H1 (cell line): ENCODE data around the gene TNFRSF6B. TPM values are rescaled to one million over a fixed set of nuclear protein-coding genes. Genes with fewer than 3 reads are reported as not detected.

Experiments
- CTCF ChIA-PET: fragments of 300-600 bp; sonication (Branson Sonifier 250); formaldehyde crosslinking; loops from one replicate; lab custom pipeline; 2021; ENCODE audit not compliant: partially characterized antibody; lab: Charles Lee
- POLR2A ChIA-PET: fragments of 300-600 bp; sonication (Branson Sonifier 250); formaldehyde crosslinking; loops from one replicate; lab custom pipeline; 2021; ENCODE audit warnings: inconsistent platforms; ENCODE audit not compliant: partially characterized antibody; lab: Charles Lee
- DNase-seq, 2 experiments: peaks; one replicate each; pipeline versions ENCODE4 v3.0.0 to v3.0.0-alpha.2; 2010 to 2022; ENCODE audit warnings: low spot score in 2 of 2, low read depth in 1 of 2, mixed read lengths in 1 of 2
- FAIRE-seq: peaks from 2 replicates; lab custom pipeline; 2011; peaks lifted over from hg19 to GRCh38; lab: Jason Lieb, UNC
- H2AFZ ChIP-seq: 2 replicates; pipeline ENCODE4 v1.8.1; 2012; ENCODE audit warnings: low read length, inconsistent platforms
- H2AK5ac ChIP-seq: 2 replicates; pipeline ENCODE4 v1.6.1; 2013; ENCODE audit warnings: low read depth, low read length
- H2BK120ac ChIP-seq: replicated peaks from 2 replicates; pipeline ENCODE3; 2013; ENCODE audit warnings: low read depth, low read length, inconsistent platforms
- H2BK12ac ChIP-seq: 2 replicates; pipeline ENCODE4 v1.6.1; 2013; ENCODE audit warnings: low read depth, low read length
- H2BK15ac ChIP-seq: 2 replicates; pipeline ENCODE4 v1.6.1; 2013; ENCODE audit warnings: low read length
- H2BK20ac ChIP-seq: 2 replicates; pipeline ENCODE4 v1.6.1; 2013; ENCODE audit warnings: low read length
- H2BK5ac ChIP-seq: 2 replicates; pipeline ENCODE4 v1.6.1; 2013; ENCODE audit warnings: low read depth, low read length
- H3K14ac ChIP-seq: 2 replicates; pipeline ENCODE4 v1.6.1; 2013; ENCODE audit warnings: inconsistent platforms; ENCODE audit not compliant: insufficient read length
- H3K18ac ChIP-seq: 2 replicates; pipeline ENCODE4 v1.6.1; 2013; ENCODE audit warnings: low read length; ENCODE audit errors: extremely low read depth
- H3K23ac ChIP-seq: 2 replicates; pipeline ENCODE4 v1.6.1; 2013; ENCODE audit warnings: inconsistent platforms; ENCODE audit not compliant: insufficient read length
- H3K23me2 ChIP-seq: 2 replicates; pipeline ENCODE4 v1.6.1; 2013; ENCODE audit warnings: low read depth, low read length
- H3K27ac ChIP-seq: 2 replicates; pipeline ENCODE4 v1.6.1; 2011; ENCODE audit warnings: low read depth, low read length, inconsistent platforms
- H3K27me3 ChIP-seq, 4 experiments: replicated peaks in 1 of 4; 1 replicate in 1 of 4; 2 replicates in 3 of 4; pipeline versions ENCODE4 v1.6.1 to v1.8.1; 2011 to 2013; ENCODE audit warnings: low read length in 3 of 4, mild to moderate bottlenecking in 3 of 4, inconsistent platforms in 2 of 4, mixed read lengths in 2 of 4, moderate library complexity in 1 of 4; ENCODE audit not compliant: control insufficient read depth in 3 of 4, insufficient read depth in 3 of 4; ENCODE audit errors: extremely low read depth in 1 of 4
- H3K36me3 ChIP-seq, 4 experiments: 2 replicates each; pipeline versions ENCODE4 v1.6.1 to v1.8.1; 2011 to 2013; ENCODE audit warnings: mild to moderate bottlenecking in 4 of 4, low read length in 3 of 4, moderate library complexity in 2 of 4, control low read depth in 1 of 4, inconsistent platforms in 1 of 4; ENCODE audit not compliant: insufficient read depth in 4 of 4, control insufficient read depth in 2 of 4
- H3K4ac ChIP-seq: replicated peaks from 2 replicates; pipeline ENCODE3; 2013; ENCODE audit warnings: low read length, low read depth, mixed read lengths, inconsistent platforms; ENCODE audit not compliant: insufficient read length
- H3K4me1 ChIP-seq, 4 experiments: replicated peaks in 1 of 4; 1 replicate in 1 of 4; 2 replicates in 3 of 4; pipeline versions ENCODE4 v1.6.1 to v1.8.1; 2011 to 2013; ENCODE audit warnings: low read length in 3 of 4, inconsistent platforms in 2 of 4, mixed read lengths in 1 of 4; ENCODE audit not compliant: insufficient read depth in 4 of 4, control insufficient read depth in 3 of 4
- H3K4me2 ChIP-seq, 2 experiments: 2 replicates each; pipeline versions ENCODE4 v1.6.1 to v1.8.1; 2011 to 2013; ENCODE audit warnings: low read depth in 2 of 2, low read length in 2 of 2, control low read depth in 1 of 2, inconsistent platforms in 1 of 2, mild to moderate bottlenecking in 1 of 2; ENCODE audit not compliant: insufficient read depth in 1 of 2
- H3K4me3 ChIP-seq, 4 experiments: fragments of 200-600, 300-600 bp in 1 of 4; sonication (generic), shearing (Covaris generic), sonication (Bioruptor Twin) in 1 of 4; 2 replicates each; pipeline versions ENCODE4 v1.5.1 to v1.8.1; 2011 to 2016; ENCODE audit warnings: low read length in 4 of 4, low read depth in 3 of 4, control low read depth in 2 of 4, inconsistent platforms in 2 of 4, mild to moderate bottlenecking in 2 of 4, mixed read lengths in 1 of 4, moderate library complexity in 1 of 4; ENCODE audit not compliant: insufficient read depth in 2 of 4; ENCODE audit errors: extremely low read depth in 1 of 4
- H3K56ac ChIP-seq: replicated peaks from 2 replicates; pipeline ENCODE3; 2013; ENCODE audit warnings: low read depth, mild to moderate bottlenecking, mixed read lengths, low read length, inconsistent platforms; ENCODE audit not compliant: insufficient read length
- H3K79me1 ChIP-seq: 2 replicates; pipeline ENCODE4 v1.6.1; 2013; ENCODE audit warnings: low read depth, low read length, control low read depth
- H3K79me2 ChIP-seq, 2 experiments: 2 replicates each; pipeline versions ENCODE4 v1.6.1 to v1.8.1; 2012 to 2013; ENCODE audit warnings: low read length in 2 of 2, mild to moderate bottlenecking in 2 of 2, inconsistent platforms in 1 of 2; ENCODE audit not compliant: insufficient read depth in 2 of 2, control insufficient read depth in 1 of 2
- H3K9ac ChIP-seq, 4 experiments: replicated peaks in 1 of 4; 1 replicate in 1 of 4; 2 replicates in 3 of 4; pipeline versions ENCODE4 v1.6.1 to v1.8.1; 2011 to 2013; ENCODE audit warnings: low read depth in 3 of 4, low read length in 3 of 4, control low read depth in 2 of 4, mild to moderate bottlenecking in 2 of 4, moderate library complexity in 2 of 4, inconsistent platforms in 1 of 4; ENCODE audit errors: extremely low read depth in 1 of 4
- H3K9me3 ChIP-seq, 2 experiments: 2 replicates each; pipeline versions ENCODE4 v1.6.1 to v1.8.1; 2012 to 2013; ENCODE audit warnings: mild to moderate bottlenecking in 2 of 2, moderate library complexity in 2 of 2, control low read depth in 1 of 2, inconsistent platforms in 1 of 2, low read depth in 1 of 2, low read length in 1 of 2, mixed read lengths in 1 of 2; ENCODE audit not compliant: insufficient read depth in 2 of 2
- H4K20me1 ChIP-seq, 2 experiments: replicated peaks in 1 of 2; 2 replicates each; pipeline versions ENCODE3 to v1.8.1; 2011 to 2013; ENCODE audit warnings: inconsistent platforms in 2 of 2, low read length in 2 of 2, mild to moderate bottlenecking in 1 of 2; ENCODE audit not compliant: insufficient read depth in 2 of 2, control insufficient read depth in 1 of 2
- H4K5ac ChIP-seq: 2 replicates; pipeline ENCODE4 v1.6.1; 2013; ENCODE audit warnings: low read length, low read depth, mixed read lengths, inconsistent platforms; ENCODE audit not compliant: insufficient read length
- H4K8ac ChIP-seq: 2 replicates; pipeline ENCODE4 v1.8.0; 2013; ENCODE audit warnings: mild to moderate bottlenecking, moderate library complexity, low read length, inconsistent platforms; ENCODE audit not compliant: insufficient read depth; ENCODE audit errors: extremely low read depth
- H4K91ac ChIP-seq: replicated peaks from 2 replicates; pipeline ENCODE3; 2013; ENCODE audit warnings: low read length, mixed read lengths, inconsistent platforms; ENCODE audit not compliant: insufficient read length
- KDM1A ChIP-seq: fragments of 200-600, 300-600 bp; sonication (generic); IDR thresholded peaks from 2 replicates; pipeline ENCODE4 v1.7.1; 2016; ENCODE audit warnings: mild to moderate bottlenecking, low read length, borderline replicate concordance
- PHF8 ChIP-seq: fragments of 200-600 bp; sonication (generic); conservative IDR thresholded peaks from 2 replicates; pipeline ENCODE4 v1.7.1; 2012; ENCODE audit warnings: low read depth, mild to moderate bottlenecking, inconsistent platforms, low read length, moderate library complexity
- SIX5 ChIP-seq: IDR thresholded peaks from 2 replicates; pipeline ENCODE4 v1.6.1; 2011; ENCODE audit warnings: mild to moderate bottlenecking, low read depth, low read length
- TBP ChIP-seq: IDR thresholded peaks from 2 replicates; pipeline ENCODE4 v1.6.1; 2011; ENCODE audit warnings: low read depth, low read length, improper control_type of control experiment
- WGBS, 2 experiments: shearing (Covaris generic) in 1 of 2; methylation state at CpG; one replicate each; pipeline versions ENCODE4 v1.1.6 to v1.1.7; 2013 to 2015; ENCODE audit warnings: low lambda C conversion rate in 2 of 2, mixed read lengths in 2 of 2, inconsistent platforms in 1 of 2, low coverage in 1 of 2, missing lambda C conversion rate in 1 of 2; ENCODE audit not compliant: insufficient replicate concordance in 2 of 2, insufficient coverage in 1 of 2, insufficient read length in 1 of 2; ENCODE audit errors: extremely low coverage in 1 of 2, missing lambda C conversion rate in 1 of 2; 5-methylcytosine and 5-hydroxymethylcytosine counted together
- long read RNA-seq, 2 experiments: library from RNA in 1 of 2; library from capped mRNA in 1 of 2; stranded (forward); transcript quantifications; one replicate each; pipeline ENCODE4 v2.0.0, GENCODE V29; 2021; ENCODE audit warnings: inconsistent platforms in 1 of 2
- polyA minus RNA-seq, 3 experiments: library from RNA; depleted of rRNA, polyadenylated mRNA; stranded (reverse); fragments of >200 nt; gene quantifications; 1 replicate in 2 of 3; 2 replicates in 1 of 3; pipeline ENCODE4 v1.2.3, GENCODE V29; 2011
- polyA plus RNA-seq, 7 experiments: library from polyadenylated mRNA; depleted of rRNA in 3 of 7; stranded (reverse) in 5 of 7; unstranded in 2 of 7; fragments of >200 nt in 5 of 7; fragments of 200-250 nt in 2 of 7; gene quantifications; 1 replicate in 5 of 7; 2 replicates in 1 of 7; 4 replicates in 1 of 7; pipeline versions ENCODE4 v1.2.1 to v1.2.3, GENCODE V29; 2011 to 2013; ENCODE audit warnings: missing spikeins in 2 of 7, mixed read lengths in 2 of 7
- total RNA-seq: library from RNA; stranded (reverse); fragmentation: NEBNext Ultra II Directional; extraction: Animal tissue kit (Norgen Biotek cat#: 25700); gene quantifications from 2 replicates; pipeline ENCODE4 v1.2.1, GENCODE V29; 2021
- TF ChIP-seq, protein P1 (sequence below): IDR thresholded peaks from 2 replicates; pipeline ENCODE4 v1.6.1; 2012; ENCODE audit warnings: low read length, inconsistent platforms

The TNFRSF6B gene, protein sequence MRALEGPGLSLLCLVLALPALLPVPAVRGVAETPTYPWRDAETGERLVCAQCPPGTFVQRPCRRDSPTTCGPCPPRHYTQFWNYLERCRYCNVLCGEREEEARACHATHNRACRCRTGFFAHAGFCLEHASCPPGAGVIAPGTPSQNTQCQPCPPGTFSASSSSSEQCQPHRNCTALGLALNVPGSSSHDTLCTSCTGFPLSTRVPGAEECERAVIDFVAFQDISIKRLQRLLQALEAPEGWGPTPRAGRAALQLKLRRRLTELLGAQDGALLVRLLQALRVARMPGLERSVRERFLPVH
- total RNA-seq (not detected in 2 replicates), polyA plus RNA-seq (2011; rRNA removed) (3.1 and 5.4 TPM in 2 replicates), polyA minus RNA-seq (2011; rRNA and poly(A)+ RNA removed) (not detected in 2 replicates)
- 2.5 TPM for polyA plus RNA-seq (2011; cell fraction: cytosol; rRNA removed)
- 16.8 TPM for polyA plus RNA-seq (2011; cell fraction: nucleus; rRNA removed)
- polyA plus RNA-seq (2012, experiment 1 of 2) = 0.27 to 1.6 TPM (median 0.43 TPM) in 3 of 4 replicates, not detected in the other
- polyA plus RNA-seq (2012, experiment 2 of 2) = 0.39 TPM
- 0.75 TPM for polyA plus RNA-seq (2013, experiment 1 of 2)
- 0.96 TPM for polyA plus RNA-seq (2013, experiment 2 of 2)
- polyA minus RNA-seq (2011; cell fraction: cytosol; rRNA and poly(A)+ RNA removed) = not detected
- polyA minus RNA-seq (2011; cell fraction: nucleus; rRNA and poly(A)+ RNA removed) = 1.1 TPM
- long read RNA-seq, experiment 1 = 0 reads
- long read RNA-seq, experiment 2 = 0 reads

DNA sequence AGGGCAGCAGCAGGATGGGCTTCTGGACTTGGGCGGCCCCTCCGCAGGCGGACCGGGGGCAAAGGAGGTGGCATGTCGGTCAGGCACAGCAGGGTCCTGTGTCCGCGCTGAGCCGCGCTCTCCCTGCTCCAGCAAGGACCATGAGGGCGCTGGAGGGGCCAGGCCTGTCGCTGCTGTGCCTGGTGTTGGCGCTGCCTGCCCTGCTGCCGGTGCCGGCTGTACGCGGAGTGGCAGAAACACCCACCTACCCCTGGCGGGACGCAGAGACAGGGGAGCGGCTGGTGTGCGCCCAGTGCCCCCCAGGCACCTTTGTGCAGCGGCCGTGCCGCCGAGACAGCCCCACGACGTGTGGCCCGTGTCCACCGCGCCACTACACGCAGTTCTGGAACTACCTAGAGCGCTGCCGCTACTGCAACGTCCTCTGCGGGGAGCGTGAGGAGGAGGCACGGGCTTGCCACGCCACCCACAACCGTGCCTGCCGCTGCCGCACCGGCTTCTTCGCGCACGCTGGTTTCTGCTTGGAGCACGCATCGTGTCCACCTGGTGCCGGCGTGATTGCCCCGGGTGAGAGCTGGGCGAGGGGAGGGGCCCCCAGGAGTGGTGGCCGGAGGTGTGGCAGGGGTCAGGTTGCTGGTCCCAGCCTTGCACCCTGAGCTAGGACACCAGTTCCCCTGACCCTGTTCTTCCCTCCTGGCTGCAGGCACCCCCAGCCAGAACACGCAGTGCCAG, at the start of gene TNFRSF6B:
TSS of gene TNFRSF6B (plus strand) at position 25 of the 729 bp plus-strand sequence. CDS start at position 141, 116 bp downstream.
- Histone ChIP-seq H2AFZ (no peak within 1 kb of the TSS), H4K20me1 (peaks cover 0 to 15% of the 10 kb centered on the region in 2 experiments), H3K23ac (no peak within 1 kb of the TSS), H3K79me2 (no peaks in the 10 kb centered on the region), H4K5ac (peak within 1 kb of the TSS; percentile 21), H4K8ac (peak within 1 kb of the TSS; percentile 95), H3K4me1 (peaks cover 0 to 12% (median 7%) of the 10 kb centered on the region in 4 experiments; a peak in 4 of 7 replicates), H4K91ac (peak within 1 kb of the TSS; percentile 55), H3K79me1 (no peaks in the 10 kb centered on the region), H3K9ac (0 out of 7 replicates have a peak within 1 kb of the TSS, but pooled peaks of 1 of the 4 experiments have one; percentile 2), H3K27me3 (no peaks in the 10 kb centered on the region), H2BK15ac (peak within 1 kb of the TSS; percentile 95; the same call in 1 of the 2 replicates), H3K36me3 (peaks cover 0 to 3% (median 0%) of the 10 kb centered on the region in 4 experiments; a peak in 1 of 8 replicates), H2BK12ac (peak within 1 kb of the TSS; percentile 17; the same call in 1 of the 2 replicates), H2BK120ac (no peak within 1 kb of the TSS), H3K9me3 (no peaks in the 10 kb centered on the region; a peak in 1 of 4 replicates), H3K56ac (no peak within 1 kb of the TSS), H3K23me2 (peaks cover 8% of the 10 kb centered on the region; the same call in 1 of the 2 replicates), H3K4ac (no peak within 1 kb of the TSS), H2BK5ac (peak within 1 kb of the TSS; percentile 60), H3K18ac (peak within 1 kb of the TSS; percentile 78), H3K4me2 (peak within 1 kb of the TSS; percentile 58 to 65), H2BK20ac (no peak within 1 kb of the TSS), H3K4me3 (peak within 1 kb of the TSS in 3 of 4 experiments; percentile 18 to 45 (median 32); a peak in 7 of 8 replicates), H3K14ac (no peak within 1 kb of the TSS), H3K27ac (no peak within 1 kb of the TSS), H2AK5ac (no peak within 1 kb of the TSS)
- no peak for FAIRE-seq
- DNase-seq = peak in 1 of 2 experiments; percentile 78
- CTCF ChIA-PET = interaction anchor here (0.6 to 2.4 kb wide), 7 partner anchors 11 to 159 kb away, joined by 3 to 8 read pairs (median 4); partner anchors contain the start of genes ARFRP1, PTK6 and ZGPAT
- POLR2A ChIA-PET = interaction anchor here (0.6 to 4.2 kb wide), 16 partner anchors 9 to 213 kb away, joined by 3 to 49 read pairs (median 4); partner anchors contain the start of genes ARFRP1, GMEB2, LIME1 and RTEL1
- WGBS, 2 experiments = 40% methylated on average over 44 of the region's 52 CpGs; no CpG with 5 or more reads in 1 of the 2 experiments
- TF ChIP-seq TBP = 0 out of 2 replicates have a peak, but pooled peaks have one; percentile 13
- 0 out of 2 replicates have a peak, but pooled peaks have one; percentile 1 for TF ChIP-seq KDM1A
- TF ChIP-seq SIX5 = no peak
- TF ChIP-seq, protein P1, sequence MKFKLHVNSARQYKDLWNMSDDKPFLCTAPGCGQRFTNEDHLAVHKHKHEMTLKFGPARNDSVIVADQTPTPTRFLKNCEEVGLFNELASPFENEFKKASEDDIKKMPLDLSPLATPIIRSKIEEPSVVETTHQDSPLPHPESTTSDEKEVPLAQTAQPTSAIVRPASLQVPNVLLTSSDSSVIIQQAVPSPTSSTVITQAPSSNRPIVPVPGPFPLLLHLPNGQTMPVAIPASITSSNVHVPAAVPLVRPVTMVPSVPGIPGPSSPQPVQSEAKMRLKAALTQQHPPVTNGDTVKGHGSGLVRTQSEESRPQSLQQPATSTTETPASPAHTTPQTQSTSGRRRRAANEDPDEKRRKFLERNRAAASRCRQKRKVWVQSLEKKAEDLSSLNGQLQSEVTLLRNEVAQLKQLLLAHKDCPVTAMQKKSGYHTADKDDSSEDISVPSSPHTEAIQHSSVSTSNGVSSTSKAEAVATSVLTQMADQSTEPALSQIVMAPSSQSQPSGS = no peak
- TF ChIP-seq PHF8 = 0 out of 2 replicates have a peak, but pooled peaks have one; percentile 8
